ENCODE results near the gene STK26. TPM values are rescaled to one million over a fixed set of nuclear protein-coding genes. Genes with fewer than 3 reads are reported as not detected.
"Not testable (repeated sequence)": the region's sequence is repeated elsewhere in the genome, so short reads cannot be mapped to it uniquely, and the experiment has no call there.

Gene STK26
- total and polyA plus RNA-seq, 2 of the 13 experiments (the other 11 are each of a cell fraction or from before 2014, with no cell fraction given): 16.9 to 47.9 TPM

DNA sequence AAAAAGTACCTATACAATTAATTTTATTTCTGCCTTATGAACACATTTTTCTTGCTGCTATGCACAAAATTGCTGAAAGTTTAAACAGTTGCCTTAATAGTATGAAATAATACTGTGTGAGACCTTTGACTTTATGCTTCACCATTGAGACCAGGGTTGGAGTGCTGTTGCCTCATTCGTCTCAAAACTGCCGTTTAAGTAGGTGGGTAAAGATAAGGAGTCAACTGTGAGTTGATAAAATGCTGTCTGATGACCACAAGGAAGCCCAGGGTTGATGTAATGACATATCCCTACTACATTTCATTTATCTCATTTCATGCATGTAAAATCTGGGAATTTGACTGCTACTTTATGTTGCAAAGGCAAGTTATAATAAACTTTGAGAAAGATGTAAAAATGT is 23.4 kb downstream of the STK26 start:
- no peaks in the 10 kb centered on the region for H3K9me3 ChIP-seq (ENCODE audit: low read length)
- H3K9ac ChIP-seq (ENCODE audit: insufficient read depth, low read depth, low read length): no peak overlapping the region
- ChIA-PET CTCF (ENCODE audit: low intra/inter-chr PET ratio, low total read pairs) (no interaction called here), POLR2A (no interaction called here)
- ATAC-seq: no peak
- no peak overlapping the region for H3K27ac ChIP-seq (ENCODE audit: extremely low read length, insufficient read depth, low read length)
- intact Hi-C loops (cut with micrococcal nuclease; ENCODE audit: unreplicated experiment): no loop called here
- in situ Hi-C loops (cut with HindIII; ENCODE audit: extremely low pct_ligation_motif_present, low pct_unique_long_range_greater_than_20kb): no loop called here
- H4K20me1 ChIP-seq (ENCODE audit: insufficient read depth, low read length): no peaks in the 10 kb centered on the region
- H3K79me2 ChIP-seq (ENCODE audit: insufficient read depth, low read length): peaks cover 17% of the 10 kb centered on the region
- H3K4me1 ChIP-seq (ENCODE audit: insufficient read depth, low read length): no peaks in the 10 kb centered on the region
- no peak for TF ChIP-seq CBX1 (IDR thresholded peaks at IDR 0.05; ENCODE audit: low read depth)
- no peak for TF ChIP-seq ZNF143 (CRISPR knock-in tag; IDR thresholded peaks at IDR 0.05)
- no peak for TF ChIP-seq ZFY (CRISPR knock-in tag; IDR thresholded peaks at IDR 0.05)
- TF ChIP-seq, protein P1, sequence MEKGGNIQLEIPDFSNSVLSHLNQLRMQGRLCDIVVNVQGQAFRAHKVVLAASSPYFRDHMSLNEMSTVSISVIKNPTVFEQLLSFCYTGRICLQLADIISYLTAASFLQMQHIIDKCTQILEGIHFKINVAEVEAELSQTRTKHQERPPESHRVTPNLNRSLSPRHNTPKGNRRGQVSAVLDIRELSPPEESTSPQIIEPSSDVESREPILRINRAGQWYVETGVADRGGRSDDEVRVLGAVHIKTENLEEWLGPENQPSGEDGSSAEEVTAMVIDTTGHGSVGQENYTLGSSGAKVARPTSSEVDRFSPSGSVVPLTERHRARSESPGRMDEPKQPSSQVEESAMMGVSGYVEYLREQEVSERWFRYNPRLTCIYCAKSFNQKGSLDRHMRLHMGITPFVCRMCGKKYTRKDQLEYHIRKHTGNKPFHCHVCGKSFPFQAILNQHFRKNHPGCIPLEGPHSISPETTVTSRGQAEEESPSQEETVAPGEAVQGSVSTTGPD (CRISPR knock-in tag; IDR thresholded peaks at IDR 0.05): no peak
- no peak for TF ChIP-seq TCF12 (IDR thresholded peaks at IDR 0.05)
- TF ChIP-seq TCF12 (CRISPR knock-in tag; IDR thresholded peaks at IDR 0.05): no peak
- TF ChIP-seq MED1 (CRISPR knock-in tag; IDR thresholded peaks at IDR 0.05): no peak
- TF ChIP-seq ZIK1 (CRISPR knock-in tag; IDR thresholded peaks at IDR 0.05; ENCODE audit: borderline replicate concordance, low read depth): no peak
- no peak for TF ChIP-seq AGO2 (optimal IDR thresholded peaks at IDR 0.05; ENCODE audit: low read depth, low read length)
- TF ChIP-seq ZC3H13 (CRISPR knock-in tag; IDR thresholded peaks at IDR 0.05): no peak
- no peak for TF ChIP-seq MED8 (CRISPR knock-in tag; IDR thresholded peaks at IDR 0.05; ENCODE audit: insufficient replicate concordance)
- no peak overlapping the region for H2AFZ ChIP-seq (ENCODE audit: low read length)
- no peak for FAIRE-seq
- no peak overlapping the region for H3K4me3 ChIP-seq (replicated peaks in 1 of 3; ENCODE audit: insufficient read depth in 1 of 3, low read depth in 2 of 3, low read length in 3 of 3)
- DNase-seq (ENCODE audit: low spot score): no peak
- 80% methylated on average over 2 of the region's 2 CpGs for WGBS (ENCODE audit: low lambda C conversion rate)
- no peak overlapping the region for H3K4me2 ChIP-seq (ENCODE audit: low read depth, low read length)
- no peaks in the 10 kb centered on the region for H3K36me3 ChIP-seq (replicated peaks in 1 of 2; ENCODE audit: control insufficient read depth in 1 of 2, insufficient read depth in 2 of 2, low read length in 2 of 2)
- BruUV-seq (replicated peaks): no TSS peak
- H3K27me3 ChIP-seq (ENCODE audit: control insufficient read depth in 1 of 2, insufficient read depth in 2 of 2, low read length in 2 of 2): no peaks in the 10 kb centered on the region

DNA sequence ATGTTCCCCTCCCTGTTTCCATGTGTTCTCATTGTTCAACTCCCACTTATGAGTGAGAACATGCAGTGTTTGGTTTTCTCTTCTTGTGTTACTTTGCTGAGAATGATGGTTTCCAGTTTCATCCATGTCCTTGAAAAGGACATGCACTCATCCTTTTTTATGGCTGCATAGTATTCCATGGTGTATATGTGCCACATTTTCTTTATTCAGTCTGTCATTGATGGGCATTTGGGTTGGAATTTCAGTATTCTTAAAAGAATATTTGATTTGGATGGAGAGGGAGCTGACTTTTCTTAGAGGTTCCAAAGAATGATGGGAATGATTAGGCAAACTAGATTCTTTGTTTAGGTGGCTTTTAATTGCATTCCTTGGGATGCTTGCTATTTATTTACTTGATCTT is 28.7 kb downstream of the STK26 start:
- H3K27ac ChIP-seq (ENCODE audit: extremely low read length, insufficient read depth, low read length); intact Hi-C loops (cut with micrococcal nuclease; ENCODE audit: unreplicated experiment); H3K36me3 ChIP-seq (replicated peaks in 1 of 2; ENCODE audit: control insufficient read depth in 1 of 2, insufficient read depth in 2 of 2, low read length in 2 of 2); ATAC-seq; H3K4me2 ChIP-seq (ENCODE audit: low read depth, low read length); CTCF ChIA-PET (ENCODE audit: low intra/inter-chr PET ratio, low total read pairs); H3K4me1 ChIP-seq (ENCODE audit: insufficient read depth, low read length); H4K20me1 ChIP-seq (ENCODE audit: insufficient read depth, low read length); H3K9ac ChIP-seq (ENCODE audit: insufficient read depth, low read depth, low read length); H3K9me3 ChIP-seq (ENCODE audit: low read length); FAIRE-seq; H3K79me2 ChIP-seq (ENCODE audit: insufficient read depth, low read length); H3K27me3 ChIP-seq (ENCODE audit: control insufficient read depth in 1 of 2, insufficient read depth in 2 of 2, low read length in 2 of 2); BruUV-seq (replicated peaks); H3K4me3 ChIP-seq (replicated peaks in 1 of 3; ENCODE audit: insufficient read depth in 1 of 3, low read depth in 2 of 3, low read length in 3 of 3); in situ Hi-C loops (cut with HindIII; ENCODE audit: extremely low pct_ligation_motif_present, low pct_unique_long_range_greater_than_20kb); DNase-seq (ENCODE audit: low spot score); POLR2A ChIA-PET; H2AFZ ChIP-seq (ENCODE audit: low read length): not testable (repeated sequence)
